ENCODE results near the gene TRAPPC5. TPM values are rescaled to one million over a fixed set of nuclear protein-coding genes. Genes with fewer than 3 reads are reported as not detected.

The TRAPPC5 gene
- total RNA-seq, 1 experiment from 2014 or later = 105 TPM

DNA sequence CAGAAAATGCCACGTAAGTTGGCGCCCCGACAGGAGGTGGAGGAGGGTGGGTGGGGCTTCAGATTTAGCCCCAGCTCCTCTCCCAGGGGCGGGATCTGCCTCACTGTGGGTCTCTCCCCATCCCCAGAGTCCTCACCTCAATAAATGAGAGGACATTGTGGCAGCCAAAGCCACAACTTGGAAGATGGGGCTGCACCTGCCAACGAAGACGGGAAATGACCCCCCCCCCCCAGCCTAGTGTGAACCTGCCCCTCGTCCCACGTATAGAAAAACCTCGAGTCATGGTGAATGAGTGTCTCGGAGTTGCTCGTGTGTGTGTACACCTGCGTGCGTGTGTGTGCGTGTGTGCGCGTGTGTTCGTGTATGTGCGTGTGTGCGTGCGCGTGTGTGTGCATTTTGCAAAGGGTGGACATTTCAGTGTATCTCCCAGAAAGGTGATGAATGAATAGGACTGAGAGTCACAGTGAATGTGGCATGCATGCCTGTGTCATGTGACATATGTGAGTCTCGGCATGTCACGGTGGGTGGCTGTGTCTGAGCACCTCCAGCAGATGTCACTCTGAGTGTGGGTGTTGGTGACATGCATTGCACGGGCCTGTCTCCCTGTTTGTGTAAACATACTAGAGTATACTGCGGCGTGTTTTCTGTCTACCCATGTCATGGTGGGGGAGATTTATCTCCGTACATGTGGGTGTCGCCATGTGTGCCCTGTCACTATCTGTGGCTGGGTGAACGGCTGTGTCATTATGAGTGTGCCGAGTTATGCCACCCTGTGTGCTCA is 1.5 kb upstream of the TRAPPC5 start:
- peak; percentile 37 for DNase-seq (ENCODE audit: low spot score)
- intact Hi-C loops (cut with micrococcal nuclease; ENCODE audit: unreplicated experiment) = no loop called here
- no peak overlapping the region for H3K27ac ChIP-seq (ENCODE audit: low read depth, low read length, poor library complexity, severe bottlenecking)
- peaks cover 18% of the 10 kb centered on the region for H3K4me1 ChIP-seq (ENCODE audit: insufficient read depth, low read length, poor library complexity, severe bottlenecking)
- ChIA-PET CTCF (interaction anchor here (0.7 kb wide), 1 partner anchor 922 kb away, joined by 4 read pairs; no protein-coding TSS in a partner anchor), POLR2A (ENCODE audit: low non-redundant PET) (no interaction called here)
- BruUV-seq (replicated peaks) = no TSS peak
- H3K36me3 ChIP-seq (ENCODE audit: insufficient read depth, low read length, poor library complexity, severe bottlenecking) = peaks cover 9% of the 10 kb centered on the region
- no peaks in the 10 kb centered on the region for H3K9me3 ChIP-seq (ENCODE audit: low read depth, low read length, poor library complexity, severe bottlenecking)
- H3K4me3 ChIP-seq (ENCODE audit: low read depth, low read length, poor library complexity, severe bottlenecking) = no peak overlapping the region
- TF ChIP-seq EZH2 (IDR thresholded peaks at IDR 0.05; ENCODE audit: borderline replicate concordance, low read depth, low read length, poor library complexity, severe bottlenecking) = no peak
- 0 out of 2 replicates have a peak, but pooled peaks have one; percentile 26 for TF ChIP-seq CTCF (conservative IDR thresholded peaks at IDR 0.05; ENCODE audit: low read depth, low read length)
- H3K27me3 ChIP-seq (replicated peaks; ENCODE audit: insufficient read depth, low read depth, low read length, poor library complexity) = no peaks in the 10 kb centered on the region

DNA sequence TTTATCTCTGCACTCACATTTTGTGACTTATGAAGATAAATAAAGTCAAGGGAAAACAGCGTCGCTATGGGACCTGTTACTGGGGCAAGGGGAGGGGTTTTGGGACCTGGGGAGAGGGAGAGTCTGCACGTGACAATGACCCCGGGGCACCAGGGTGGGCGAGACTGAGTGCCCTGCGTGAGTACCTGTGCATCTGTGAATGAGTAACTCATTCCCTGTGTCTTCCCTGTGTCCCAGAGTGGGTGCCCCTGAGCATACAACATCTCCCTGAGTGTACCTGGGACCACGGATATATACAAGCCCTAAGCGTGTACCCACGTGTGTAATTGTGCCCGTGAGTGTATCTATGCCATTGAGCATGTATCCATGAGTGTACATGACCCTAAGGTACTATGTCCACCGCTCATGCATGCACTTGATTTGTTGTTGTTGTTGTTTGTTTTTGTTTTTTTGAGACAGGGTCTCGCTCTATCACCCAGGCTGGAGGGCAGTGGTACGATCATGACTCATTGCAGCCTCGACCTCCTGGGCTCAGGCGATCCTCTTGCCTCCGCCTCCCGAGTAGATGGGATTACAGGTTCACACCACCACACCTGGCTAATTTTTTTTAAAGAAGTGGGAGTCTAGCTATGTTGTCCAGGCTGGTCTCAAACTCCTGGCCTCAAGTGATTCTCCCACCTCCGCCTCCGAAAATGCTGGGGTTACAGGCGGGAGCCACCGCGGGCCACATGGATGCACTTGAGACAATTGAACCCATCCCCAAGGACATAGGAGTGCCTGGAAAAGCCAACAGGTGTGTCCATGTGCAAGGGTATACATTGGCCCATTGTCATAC is 645 bp upstream of the TRAPPC5 start:
- peaks cover 9% of the 10 kb centered on the region for H3K36me3 ChIP-seq (ENCODE audit: insufficient read depth, low read length, poor library complexity, severe bottlenecking)
- ChIA-PET POLR2A (ENCODE audit: low non-redundant PET) (no interaction called here), CTCF (interaction anchor here (0.8 to 2.2 kb wide), 8 partner anchors 17 to 120 kb away, joined by 3 to 37 read pairs (median 9); partner anchors contain the start of genes PET100 and XAB2)
- H3K27ac ChIP-seq (ENCODE audit: low read depth, low read length, poor library complexity, severe bottlenecking) = no peak overlapping the region
- H3K4me3 ChIP-seq (ENCODE audit: low read depth, low read length, poor library complexity, severe bottlenecking) = peak overlapping the region; percentile 97
- H3K9me3 ChIP-seq (ENCODE audit: low read depth, low read length, poor library complexity, severe bottlenecking) = no peaks in the 10 kb centered on the region
- H3K4me1 ChIP-seq (ENCODE audit: insufficient read depth, low read length, poor library complexity, severe bottlenecking) = peaks cover 15% of the 10 kb centered on the region
- intact Hi-C loops (cut with micrococcal nuclease; ENCODE audit: unreplicated experiment) = loop anchor here (1.0 to 5.0 kb wide), 4 partner anchors 27 to 313 kb away; no protein-coding TSS in a partner anchor
- no TSS peak for BruUV-seq (replicated peaks)
- no peak for DNase-seq (ENCODE audit: low spot score)
- H3K27me3 ChIP-seq (replicated peaks; ENCODE audit: insufficient read depth, low read depth, low read length, poor library complexity) = no peaks in the 10 kb centered on the region
- TF ChIP-seq EZH2 (IDR thresholded peaks at IDR 0.05; ENCODE audit: borderline replicate concordance, low read depth, low read length, poor library complexity, severe bottlenecking) (no peak), CTCF (conservative IDR thresholded peaks at IDR 0.05; ENCODE audit: low read depth, low read length) (no peak)

GRCh38 chr19:7681340-7682174 is 924 bp downstream of the TRAPPC5 start:
- H3K27me3 ChIP-seq (replicated peaks; ENCODE audit: insufficient read depth, low read depth, low read length, poor library complexity) = no peaks in the 10 kb centered on the region
- no TSS peak for BruUV-seq (replicated peaks)
- peak overlapping the region; percentile 97 for H3K4me3 ChIP-seq (ENCODE audit: low read depth, low read length, poor library complexity, severe bottlenecking)
- no peaks in the 10 kb centered on the region for H3K9me3 ChIP-seq (ENCODE audit: low read depth, low read length, poor library complexity, severe bottlenecking)
- CTCF ChIA-PET = interaction anchor here (0.5 to 2.2 kb wide), 18 partner anchors 15 to 512 kb away, joined by 3 to 37 read pairs (median 4); partner anchors contain the start of genes PET100 and XAB2
- TF ChIP-seq CTCF (conservative IDR thresholded peaks at IDR 0.05; ENCODE audit: low read depth, low read length) = peak; percentile 64
- TF ChIP-seq EZH2 (IDR thresholded peaks at IDR 0.05; ENCODE audit: borderline replicate concordance, low read depth, low read length, poor library complexity, severe bottlenecking) = no peak
- intact Hi-C loops (cut with micrococcal nuclease; ENCODE audit: unreplicated experiment) = loop anchor here (2.0 to 5.0 kb wide), 3 partner anchors 29 to 314 kb away; no protein-coding TSS in a partner anchor
- peaks cover 9% of the 10 kb centered on the region for H3K36me3 ChIP-seq (ENCODE audit: insufficient read depth, low read length, poor library complexity, severe bottlenecking)
- peak overlapping the region; percentile 76 for H3K27ac ChIP-seq (ENCODE audit: low read depth, low read length, poor library complexity, severe bottlenecking)
- H3K4me1 ChIP-seq (ENCODE audit: insufficient read depth, low read length, poor library complexity, severe bottlenecking) = peaks cover 15% of the 10 kb centered on the region
- peak; percentile 89 for DNase-seq (ENCODE audit: low spot score)
- POLR2A ChIA-PET (ENCODE audit: low non-redundant PET) = interaction anchor here (0.6 kb wide), 1 partner anchor 149 kb away, joined by 3 read pairs; no protein-coding TSS in a partner anchor

Measured in A673 (cell line).